ENCODE data around the gene RAET1G. TPM values are rescaled to one million over a fixed set of nuclear protein-coding genes. Genes with fewer than 3 reads are reported as not detected.
A peak's percentile ranks its signal among the peaks of the same experiment; 100 is the strongest.

The RAET1G gene
- total and polyA plus RNA-seq, 9 of the 15 experiments (the other 6 are each of a cell fraction or from before 2014, with no cell fraction given) = 0.11 TPM; not detected in 8

DNA sequence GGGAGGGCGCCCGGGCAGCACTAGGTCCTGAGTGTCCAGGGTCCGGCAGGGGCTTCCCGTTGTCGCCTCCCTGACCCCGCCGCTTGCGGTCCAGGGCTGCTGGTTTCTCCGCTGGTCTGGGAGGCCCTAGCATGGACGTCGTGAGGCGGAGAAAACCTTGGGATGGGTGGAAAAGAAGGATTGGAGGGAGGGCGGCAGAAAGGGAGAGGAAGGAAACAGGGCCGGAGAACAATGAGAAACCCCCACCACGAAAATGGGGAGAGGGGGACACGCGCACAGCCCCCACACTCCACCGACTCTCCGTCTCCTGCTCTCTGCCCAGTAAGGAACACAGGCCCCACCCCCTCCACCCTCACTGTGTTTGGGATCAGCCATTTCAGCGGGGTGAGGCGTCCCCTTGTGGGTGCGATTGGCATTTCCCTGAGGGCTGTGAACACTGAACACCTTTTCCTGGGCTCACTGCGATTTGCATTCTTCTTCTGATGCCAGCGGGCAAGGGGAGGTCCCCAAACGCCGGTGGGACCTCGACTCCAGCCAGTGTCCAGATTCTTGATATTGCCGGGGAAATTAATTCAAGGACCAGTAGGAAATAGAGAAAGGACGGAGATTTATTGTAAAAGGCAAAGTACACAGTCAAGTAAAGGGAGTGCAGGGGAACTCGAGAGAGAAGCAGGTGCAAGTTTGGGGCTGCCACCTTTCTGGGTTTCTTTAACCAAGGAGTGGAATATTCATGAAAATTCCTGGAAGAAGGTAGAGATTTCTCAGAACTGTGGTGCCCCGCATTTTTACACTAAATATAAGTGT is 3.3 kb upstream of the RAET1G start (continued):
- TF ChIP-seq, protein P1, sequence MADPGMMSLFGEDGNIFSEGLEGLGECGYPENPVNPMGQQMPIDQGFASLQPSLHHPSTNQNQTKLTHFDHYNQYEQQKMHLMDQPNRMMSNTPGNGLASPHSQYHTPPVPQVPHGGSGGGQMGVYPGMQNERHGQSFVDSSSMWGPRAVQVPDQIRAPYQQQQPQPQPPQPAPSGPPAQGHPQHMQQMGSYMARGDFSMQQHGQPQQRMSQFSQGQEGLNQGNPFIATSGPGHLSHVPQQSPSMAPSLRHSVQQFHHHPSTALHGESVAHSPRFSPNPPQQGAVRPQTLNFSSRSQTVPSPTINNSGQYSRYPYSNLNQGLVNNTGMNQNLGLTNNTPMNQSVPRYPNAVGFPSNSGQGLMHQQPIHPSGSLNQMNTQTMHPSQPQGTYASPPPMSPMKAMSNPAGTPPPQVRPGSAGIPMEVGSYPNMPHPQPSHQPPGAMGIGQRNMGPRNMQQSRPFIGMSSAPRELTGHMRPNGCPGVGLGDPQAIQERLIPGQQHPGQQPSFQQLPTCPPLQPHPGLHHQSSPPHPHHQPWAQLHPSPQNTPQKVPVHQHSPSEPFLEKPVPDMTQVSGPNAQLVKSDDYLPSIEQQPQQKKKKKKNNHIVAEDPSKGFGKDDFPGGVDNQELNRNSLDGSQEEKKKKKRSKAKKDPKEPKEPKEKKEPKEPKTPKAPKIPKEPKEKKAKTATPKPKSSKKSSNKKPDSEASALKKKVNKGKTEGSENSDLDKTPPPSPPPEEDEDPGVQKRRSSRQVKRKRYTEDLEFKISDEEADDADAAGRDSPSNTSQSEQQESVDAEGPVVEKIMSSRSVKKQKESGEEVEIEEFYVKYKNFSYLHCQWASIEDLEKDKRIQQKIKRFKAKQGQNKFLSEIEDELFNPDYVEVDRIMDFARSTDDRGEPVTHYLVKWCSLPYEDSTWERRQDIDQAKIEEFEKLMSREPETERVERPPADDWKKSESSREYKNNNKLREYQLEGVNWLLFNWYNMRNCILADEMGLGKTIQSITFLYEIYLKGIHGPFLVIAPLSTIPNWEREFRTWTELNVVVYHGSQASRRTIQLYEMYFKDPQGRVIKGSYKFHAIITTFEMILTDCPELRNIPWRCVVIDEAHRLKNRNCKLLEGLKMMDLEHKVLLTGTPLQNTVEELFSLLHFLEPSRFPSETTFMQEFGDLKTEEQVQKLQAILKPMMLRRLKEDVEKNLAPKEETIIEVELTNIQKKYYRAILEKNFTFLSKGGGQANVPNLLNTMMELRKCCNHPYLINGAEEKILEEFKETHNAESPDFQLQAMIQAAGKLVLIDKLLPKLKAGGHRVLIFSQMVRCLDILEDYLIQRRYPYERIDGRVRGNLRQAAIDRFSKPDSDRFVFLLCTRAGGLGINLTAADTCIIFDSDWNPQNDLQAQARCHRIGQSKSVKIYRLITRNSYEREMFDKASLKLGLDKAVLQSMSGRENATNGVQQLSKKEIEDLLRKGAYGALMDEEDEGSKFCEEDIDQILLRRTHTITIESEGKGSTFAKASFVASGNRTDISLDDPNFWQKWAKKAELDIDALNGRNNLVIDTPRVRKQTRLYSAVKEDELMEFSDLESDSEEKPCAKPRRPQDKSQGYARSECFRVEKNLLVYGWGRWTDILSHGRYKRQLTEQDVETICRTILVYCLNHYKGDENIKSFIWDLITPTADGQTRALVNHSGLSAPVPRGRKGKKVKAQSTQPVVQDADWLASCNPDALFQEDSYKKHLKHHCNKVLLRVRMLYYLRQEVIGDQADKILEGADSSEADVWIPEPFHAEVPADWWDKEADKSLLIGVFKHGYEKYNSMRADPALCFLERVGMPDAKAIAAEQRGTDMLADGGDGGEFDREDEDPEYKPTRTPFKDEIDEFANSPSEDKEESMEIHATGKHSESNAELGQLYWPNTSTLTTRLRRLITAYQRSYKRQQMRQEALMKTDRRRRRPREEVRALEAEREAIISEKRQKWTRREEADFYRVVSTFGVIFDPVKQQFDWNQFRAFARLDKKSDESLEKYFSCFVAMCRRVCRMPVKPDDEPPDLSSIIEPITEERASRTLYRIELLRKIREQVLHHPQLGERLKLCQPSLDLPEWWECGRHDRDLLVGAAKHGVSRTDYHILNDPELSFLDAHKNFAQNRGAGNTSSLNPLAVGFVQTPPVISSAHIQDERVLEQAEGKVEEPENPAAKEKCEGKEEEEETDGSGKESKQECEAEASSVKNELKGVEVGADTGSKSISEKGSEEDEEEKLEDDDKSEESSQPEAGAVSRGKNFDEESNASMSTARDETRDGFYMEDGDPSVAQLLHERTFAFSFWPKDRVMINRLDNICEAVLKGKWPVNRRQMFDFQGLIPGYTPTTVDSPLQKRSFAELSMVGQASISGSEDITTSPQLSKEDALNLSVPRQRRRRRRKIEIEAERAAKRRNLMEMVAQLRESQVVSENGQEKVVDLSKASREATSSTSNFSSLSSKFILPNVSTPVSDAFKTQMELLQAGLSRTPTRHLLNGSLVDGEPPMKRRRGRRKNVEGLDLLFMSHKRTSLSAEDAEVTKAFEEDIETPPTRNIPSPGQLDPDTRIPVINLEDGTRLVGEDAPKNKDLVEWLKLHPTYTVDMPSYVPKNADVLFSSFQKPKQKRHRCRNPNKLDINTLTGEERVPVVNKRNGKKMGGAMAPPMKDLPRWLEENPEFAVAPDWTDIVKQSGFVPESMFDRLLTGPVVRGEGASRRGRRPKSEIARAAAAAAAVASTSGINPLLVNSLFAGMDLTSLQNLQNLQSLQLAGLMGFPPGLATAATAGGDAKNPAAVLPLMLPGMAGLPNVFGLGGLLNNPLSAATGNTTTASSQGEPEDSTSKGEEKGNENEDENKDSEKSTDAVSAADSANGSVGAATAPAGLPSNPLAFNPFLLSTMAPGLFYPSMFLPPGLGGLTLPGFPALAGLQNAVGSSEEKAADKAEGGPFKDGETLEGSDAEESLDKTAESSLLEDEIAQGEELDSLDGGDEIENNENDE (IDR thresholded peaks at IDR 0.05; ENCODE audit: low read depth, low read length) = no peak
- TF ChIP-seq ZNF699 (CRISPR knock-in tag; IDR thresholded peaks at IDR 0.05; ENCODE audit: insufficient replicate concordance) (no peak), SUPT5H (IDR thresholded peaks at IDR 0.05) (no peak), MCM2 (IDR thresholded peaks at IDR 0.05; ENCODE audit: low read depth) (no peak), SMAD1 (IDR thresholded peaks at IDR 0.05; ENCODE audit: low read depth, low read length, partially characterized antibody) (no peak), TBL1XR1 (IDR thresholded peaks at IDR 0.05; ENCODE audit: low read length in 2 of 2) (no peak), RFX7 (CRISPR knock-in tag; IDR thresholded peaks at IDR 0.05) (no peak), ZNF133 (CRISPR knock-in tag; IDR thresholded peaks at IDR 0.05) (no peak), TOE1 (IDR thresholded peaks at IDR 0.05; ENCODE audit: borderline replicate concordance) (no peak), TOE1 (CRISPR knock-in tag; IDR thresholded peaks at IDR 0.05; ENCODE audit: borderline replicate concordance, low read depth) (0 out of 2 replicates have a peak, but pooled peaks have one; percentile 57), ELF1 (tag; IDR thresholded peaks at IDR 0.05) (no peak)
- TF ChIP-seq, protein P2, sequence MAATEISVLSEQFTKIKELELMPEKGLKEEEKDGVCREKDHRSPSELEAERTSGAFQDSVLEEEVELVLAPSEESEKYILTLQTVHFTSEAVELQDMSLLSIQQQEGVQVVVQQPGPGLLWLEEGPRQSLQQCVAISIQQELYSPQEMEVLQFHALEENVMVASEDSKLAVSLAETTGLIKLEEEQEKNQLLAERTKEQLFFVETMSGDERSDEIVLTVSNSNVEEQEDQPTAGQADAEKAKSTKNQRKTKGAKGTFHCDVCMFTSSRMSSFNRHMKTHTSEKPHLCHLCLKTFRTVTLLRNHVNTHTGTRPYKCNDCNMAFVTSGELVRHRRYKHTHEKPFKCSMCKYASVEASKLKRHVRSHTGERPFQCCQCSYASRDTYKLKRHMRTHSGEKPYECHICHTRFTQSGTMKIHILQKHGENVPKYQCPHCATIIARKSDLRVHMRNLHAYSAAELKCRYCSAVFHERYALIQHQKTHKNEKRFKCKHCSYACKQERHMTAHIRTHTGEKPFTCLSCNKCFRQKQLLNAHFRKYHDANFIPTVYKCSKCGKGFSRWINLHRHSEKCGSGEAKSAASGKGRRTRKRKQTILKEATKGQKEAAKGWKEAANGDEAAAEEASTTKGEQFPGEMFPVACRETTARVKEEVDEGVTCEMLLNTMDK (IDR thresholded peaks at IDR 0.05; ENCODE audit: borderline replicate concordance, insufficient read depth, low read depth, low read length, poor library complexity, severe bottlenecking) = peak; percentile 91
- TF ChIP-seq, protein P3, sequence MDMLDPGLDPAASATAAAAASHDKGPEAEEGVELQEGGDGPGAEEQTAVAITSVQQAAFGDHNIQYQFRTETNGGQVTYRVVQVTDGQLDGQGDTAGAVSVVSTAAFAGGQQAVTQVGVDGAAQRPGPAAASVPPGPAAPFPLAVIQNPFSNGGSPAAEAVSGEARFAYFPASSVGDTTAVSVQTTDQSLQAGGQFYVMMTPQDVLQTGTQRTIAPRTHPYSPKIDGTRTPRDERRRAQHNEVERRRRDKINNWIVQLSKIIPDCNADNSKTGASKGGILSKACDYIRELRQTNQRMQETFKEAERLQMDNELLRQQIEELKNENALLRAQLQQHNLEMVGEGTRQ (CRISPR knock-in tag; IDR thresholded peaks at IDR 0.05) = no peak
